Glomerular visceral epithelial cell (primary cell): ENCODE results near the gene TMEM245.
"Not testable (repeated sequence)": the region's sequence is repeated elsewhere in the genome, so short reads cannot be mapped to it uniquely, and the experiment has no call there.

Experiments
- DNase-seq: peaks from one replicate; pipeline ENCODE4 v3.0.0-alpha.2; 2016; ENCODE audit errors: extremely low spot score

TMEM245 gene

GRCh38 chr9:108991479-108991878 lies 128.3 kb downstream of the TMEM245 start:
- DNase-seq = no peak

DNA sequence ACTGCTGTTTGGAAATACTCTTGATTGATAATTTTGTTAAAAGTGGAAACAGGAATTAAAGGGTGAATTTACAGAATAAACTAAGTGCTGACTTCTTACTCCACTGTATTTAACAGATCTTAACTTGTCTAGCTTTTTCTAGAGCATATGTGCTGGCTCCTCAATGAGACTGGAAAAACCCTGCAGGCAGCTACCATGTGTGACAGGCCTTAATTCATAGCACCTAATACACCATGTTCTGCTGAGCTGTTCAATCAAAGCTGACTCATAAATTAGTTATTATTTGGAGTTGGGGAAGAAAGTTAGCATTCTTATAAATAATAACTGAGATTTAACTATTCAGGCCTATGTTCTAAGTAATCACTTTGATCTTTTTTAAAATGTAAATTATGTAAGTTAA lies 135.9 kb downstream of the TMEM245 start:
- DNase-seq = no peak

DNA sequence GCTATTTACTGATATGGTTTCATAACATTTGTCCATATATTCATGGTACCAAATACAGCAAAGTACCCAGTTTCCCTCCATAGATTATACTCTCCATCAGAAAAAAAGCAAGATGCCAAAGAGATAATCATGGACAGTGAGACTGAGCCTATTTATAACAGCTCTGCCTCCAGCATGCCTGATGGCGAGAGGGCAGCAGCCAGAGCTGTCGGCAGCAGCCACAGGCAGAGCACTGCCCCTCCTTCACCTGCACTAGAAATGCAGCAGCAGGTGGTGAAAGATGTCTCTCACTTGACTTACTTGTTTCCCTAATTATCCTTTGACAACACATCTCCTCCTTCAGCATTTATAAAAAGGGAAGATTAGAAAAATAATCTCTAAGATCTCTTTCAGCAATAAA lies 138.9 kb downstream of the TMEM245 start:
- DNase-seq = no peak

DNA sequence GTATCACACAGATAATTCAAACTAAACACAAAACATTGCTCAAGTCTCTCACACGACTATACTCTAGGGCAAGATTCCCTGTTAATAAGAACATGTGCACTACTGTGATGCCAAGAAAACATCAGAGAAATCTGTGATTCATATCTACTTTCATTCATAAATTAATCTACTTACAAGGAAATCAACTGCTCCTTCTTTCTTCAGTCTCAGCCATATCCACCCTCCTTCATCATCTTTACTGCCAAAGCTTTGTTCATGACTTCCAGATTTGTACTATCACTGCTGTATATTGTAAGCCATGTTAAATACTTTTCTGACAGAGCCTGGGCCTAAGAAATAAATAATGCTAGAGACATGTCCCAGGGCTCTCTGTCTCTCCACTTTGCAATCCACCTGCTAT lies 141.5 kb downstream of the TMEM245 start:
- no peak for DNase-seq

DNA sequence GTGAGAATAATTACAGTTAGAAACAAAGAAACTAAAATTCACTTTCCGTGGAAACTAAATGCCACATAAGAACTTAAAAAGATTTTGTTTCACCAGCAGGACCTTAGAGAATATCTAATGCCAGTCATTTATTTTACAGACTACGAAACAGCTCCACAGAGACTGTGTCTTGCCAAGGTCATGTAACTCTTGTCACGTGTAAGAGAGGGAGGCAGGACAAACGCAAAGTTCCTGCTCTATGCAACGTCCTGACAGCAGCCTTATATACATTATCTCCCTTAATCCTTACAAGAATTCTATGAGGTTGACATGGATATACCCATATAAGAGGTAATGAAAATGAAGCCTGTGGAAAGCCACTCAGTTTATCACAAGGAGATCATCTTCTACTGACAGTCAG lies 145.9 kb downstream of the TMEM245 start:
- no peak for DNase-seq

- no peak for DNase-seq
Observed at GRCh38 chr9:108972626-108973209, 147.0 kb downstream of the TMEM245 start.

GRCh38 chr9:108972186-108972585 lies 147.6 kb downstream of the TMEM245 start:
- DNase-seq = no peak

- DNase-seq = not testable (repeated sequence)
Observed at GRCh38 chr9:108971392-108971791, 148.4 kb downstream of the TMEM245 start.

DNA sequence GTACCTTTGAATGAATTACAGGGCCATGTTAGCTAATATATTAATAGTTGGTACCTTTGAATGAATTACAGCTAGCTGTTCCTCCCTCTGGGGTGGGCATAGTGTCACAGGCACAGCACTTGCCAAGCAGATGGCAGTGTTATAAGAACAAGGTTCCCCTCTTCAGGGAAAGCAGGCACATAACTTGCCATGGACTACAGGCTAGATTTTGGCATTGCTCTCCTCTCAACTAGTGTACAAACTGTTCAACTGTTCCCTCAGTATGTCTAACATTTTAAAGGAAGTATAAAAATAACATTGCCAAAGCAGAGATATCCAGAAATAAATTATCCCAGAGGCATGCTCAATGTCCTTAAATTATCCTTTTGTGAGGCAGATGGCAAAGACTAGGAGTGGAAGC lies 151.8 kb downstream of the TMEM245 start:
- DNase-seq = no peak
